OCI-LY1 (cell line): Measurements from ENCODE around the gene HGFAC.

Experiments
- CTCF ChIP-seq: fragments of 200-600 bp; sonication (generic), shearing (Covaris generic); IDR thresholded peaks from 2 replicates; pipeline ENCODE4 v1.5.1; 2017; ENCODE audit warnings: mild to moderate bottlenecking, antibody characterized with exemption, low read length, moderate library complexity, mixed read lengths
- EZH2 ChIP-seq: fragments of 200-600 bp; sonication (generic), shearing (Covaris generic); IDR thresholded peaks from 2 replicates; pipeline ENCODE4 v1.8.0; 2017; ENCODE audit warnings: borderline replicate concordance, mixed run types, mild to moderate bottlenecking, antibody characterized with exemption, low read length, moderate library complexity, mixed read lengths

DNA sequence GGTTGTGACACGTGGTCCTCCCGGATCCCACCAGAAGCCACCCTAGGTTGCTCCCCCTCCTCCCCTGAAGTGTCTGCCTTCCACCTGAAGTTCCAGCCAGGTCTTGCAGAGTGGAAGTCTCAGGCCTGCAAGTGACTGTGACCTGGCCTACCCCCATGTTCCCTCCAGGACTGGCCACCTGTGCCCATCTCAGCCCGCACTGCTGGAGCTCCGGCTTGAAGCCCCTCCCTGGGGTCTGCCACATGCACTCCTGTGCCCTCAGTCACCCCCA, 6.1 kb upstream of the HGFAC start:
- no peak for TF ChIP-seq CTCF
- TF ChIP-seq EZH2 = no peak
